Activated naive CD8-positive, alpha-beta T cell treated with anti-CD3 and anti-CD28 coated beads, Interleukin-2, amount 10 ng/mL, durations not matched to agents 7 days and 5 days (primary cell): ENCODE results near the gene GUCY1A2. TPM values are rescaled to one million over a fixed set of nuclear protein-coding genes. Genes with fewer than 3 reads are reported as not detected.
A peak's percentile ranks its signal among the peaks of the same experiment; 100 is the strongest.
"Not testable (repeated sequence)": the region's sequence is repeated elsewhere in the genome, so short reads cannot be mapped to it uniquely, and the experiment has no call there.

Experiments
- ATAC-seq: fragments of 150-1000 bp; cut with Tn5 transposase; one replicate; pipeline ENCODE4 v1.10.0; 2021; ENCODE audit warnings: low read depth, moderate library complexity
- POLR2A ChIA-PET: fragments of 350-600 bp; sonication (Branson Sonifier 250); formaldehyde crosslinking; loops from one replicate; lab custom pipeline; 2021; ENCODE audit warnings: antibody characterized with exemption; lab: Charles Lee
- DNase-seq: peaks from one replicate; pipeline ENCODE4 v3.0.0; 2021
- H3K27ac Mint-ChIP-seq: one replicate; pipeline ENCODE4 v1.8.0; 2022; ENCODE audit warnings: mild to moderate bottlenecking, mixed read lengths
- H3K27me3 Mint-ChIP-seq: one replicate; pipeline ENCODE4 v1.8.0; 2022; ENCODE audit warnings: mild to moderate bottlenecking, moderate library complexity, mixed read lengths
- H3K36me3 Mint-ChIP-seq: one replicate; pipeline ENCODE4 v1.8.0; 2021; ENCODE audit warnings: mild to moderate bottlenecking, mixed read lengths
- H3K4me1 Mint-ChIP-seq: one replicate; pipeline ENCODE4 v1.8.0; 2021; ENCODE audit warnings: mixed read lengths
- H3K4me3 Mint-ChIP-seq: one replicate; pipeline ENCODE4 v1.8.0; 2022; ENCODE audit warnings: mild to moderate bottlenecking, moderate library complexity, mixed read lengths
- H3K9me3 Mint-ChIP-seq: one replicate; pipeline ENCODE4 v1.8.0; 2021; ENCODE audit warnings: mixed read lengths
- total RNA-seq, 2 experiments: library from RNA; stranded (reverse); gene quantifications; one replicate each; pipeline ENCODE4 v1.2.3, GENCODE V29; 2021

GUCY1A2 gene, protein sequence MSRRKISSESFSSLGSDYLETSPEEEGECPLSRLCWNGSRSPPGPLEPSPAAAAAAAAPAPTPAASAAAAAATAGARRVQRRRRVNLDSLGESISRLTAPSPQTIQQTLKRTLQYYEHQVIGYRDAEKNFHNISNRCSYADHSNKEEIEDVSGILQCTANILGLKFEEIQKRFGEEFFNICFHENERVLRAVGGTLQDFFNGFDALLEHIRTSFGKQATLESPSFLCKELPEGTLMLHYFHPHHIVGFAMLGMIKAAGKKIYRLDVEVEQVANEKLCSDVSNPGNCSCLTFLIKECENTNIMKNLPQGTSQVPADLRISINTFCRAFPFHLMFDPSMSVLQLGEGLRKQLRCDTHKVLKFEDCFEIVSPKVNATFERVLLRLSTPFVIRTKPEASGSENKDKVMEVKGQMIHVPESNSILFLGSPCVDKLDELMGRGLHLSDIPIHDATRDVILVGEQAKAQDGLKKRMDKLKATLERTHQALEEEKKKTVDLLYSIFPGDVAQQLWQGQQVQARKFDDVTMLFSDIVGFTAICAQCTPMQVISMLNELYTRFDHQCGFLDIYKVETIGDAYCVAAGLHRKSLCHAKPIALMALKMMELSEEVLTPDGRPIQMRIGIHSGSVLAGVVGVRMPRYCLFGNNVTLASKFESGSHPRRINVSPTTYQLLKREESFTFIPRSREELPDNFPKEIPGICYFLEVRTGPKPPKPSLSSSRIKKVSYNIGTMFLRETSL
- not detected for total RNA-seq

DNA sequence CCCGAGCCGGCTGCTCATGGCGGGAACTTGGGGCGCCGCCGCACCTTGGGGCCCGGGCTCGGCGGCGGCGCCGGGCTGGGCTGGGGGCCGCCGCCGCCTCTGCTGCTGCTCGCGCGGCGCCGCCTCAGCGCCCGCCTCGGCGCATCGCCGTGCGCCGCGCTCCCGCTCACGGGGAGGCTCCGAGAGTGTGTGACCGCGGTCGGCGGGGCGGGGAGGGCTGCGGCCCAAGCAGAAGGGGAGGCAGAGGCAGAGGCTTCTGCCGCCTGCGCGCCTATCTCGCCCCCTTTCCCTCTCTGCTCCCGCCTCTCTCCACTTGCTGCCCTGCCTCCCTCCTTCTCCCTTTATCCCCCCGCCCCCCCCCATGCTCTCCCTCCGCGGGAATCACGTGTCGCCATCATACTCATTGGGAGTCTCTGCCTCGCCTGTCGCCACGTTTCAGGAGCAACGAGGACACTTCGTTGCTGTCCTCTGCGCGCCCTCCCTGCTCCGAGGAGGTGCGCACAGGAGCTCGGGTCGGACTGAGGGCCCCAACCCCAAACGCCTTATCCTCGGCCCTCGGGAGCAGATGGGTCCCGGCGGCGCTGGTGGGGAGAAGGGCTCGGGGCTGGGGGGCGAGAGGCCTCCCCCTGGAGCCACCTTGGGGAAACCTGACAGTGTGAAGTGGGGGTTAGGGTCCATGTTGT, at the start of gene GUCY1A2:
Gene GUCY1A2, minus strand, starts transcription at position 258 of the 683 bp plus-strand sequence. CDS start 421 bp downstream, outside the sequence.
- POLR2A ChIA-PET, result no interaction called here
- Mint-ChIP-seq H3K4me1 (peaks cover 3% of the 10 kb centered on the region), H3K36me3 (no peaks in the 10 kb centered on the region), H3K4me3 (peak within 1 kb of the TSS; percentile 61), H3K27ac (no peak within 1 kb of the TSS), H3K9me3 (no peaks in the 10 kb centered on the region), H3K27me3 (peaks cover 36% of the 10 kb centered on the region)
- ATAC-seq, result peak; percentile 36
- DNase-seq, result peak; percentile 24

DNA sequence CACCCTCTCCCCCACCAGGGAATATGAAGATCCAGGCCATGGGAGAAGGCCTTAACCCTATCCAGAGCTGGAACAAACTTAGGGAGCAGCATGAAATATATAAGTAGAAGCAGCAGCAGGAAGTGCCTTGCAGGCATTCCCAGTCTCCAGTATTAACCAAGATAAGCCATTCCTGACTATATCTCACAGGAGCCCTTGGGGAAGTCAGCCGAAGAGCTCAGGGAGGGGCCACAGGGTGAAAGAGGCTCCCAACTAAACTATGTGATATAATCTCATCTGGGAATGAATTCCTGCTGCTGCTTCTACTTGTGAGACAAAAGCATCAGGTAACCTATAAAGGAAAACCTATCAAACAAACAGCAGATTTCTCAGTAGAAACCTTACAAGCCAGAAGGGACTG, 36.1 kb upstream of the GUCY1A2 start:
- Mint-ChIP-seq H3K4me3 (no peak overlapping the region), H3K27me3 (no peaks in the 10 kb centered on the region), H3K4me1 (no peaks in the 10 kb centered on the region), H3K9me3 (peaks cover 20% of the 10 kb centered on the region), H3K36me3 (no peaks in the 10 kb centered on the region), H3K27ac (no peak overlapping the region)
- ATAC-seq, result no peak
- DNase-seq, result no peak
- POLR2A ChIA-PET, result no interaction called here

DNA sequence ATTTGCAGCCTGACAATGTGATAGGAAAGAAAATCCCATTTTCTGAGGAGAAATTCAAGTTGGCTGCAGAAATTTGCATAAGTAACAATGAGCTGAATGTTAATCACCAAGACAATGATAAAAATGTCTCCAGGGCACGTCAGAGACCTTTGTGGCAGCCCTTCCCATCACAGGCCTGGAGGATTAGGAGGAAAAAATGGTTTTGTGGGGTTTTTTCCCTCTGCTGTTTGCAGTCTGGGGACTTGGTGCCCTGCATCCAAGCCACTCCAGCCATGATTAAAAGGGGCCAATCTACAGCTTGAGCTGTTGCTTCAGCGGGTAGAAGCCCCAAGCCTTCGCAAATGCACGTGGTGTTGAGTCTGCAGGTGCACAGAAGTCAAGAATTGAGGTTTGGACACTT, 33.1 kb upstream of the GUCY1A2 start:
- H3K27me3 Mint-ChIP-seq, DNase-seq, ATAC-seq, H3K4me1 Mint-ChIP-seq, H3K27ac Mint-ChIP-seq, POLR2A ChIA-PET, H3K36me3 Mint-ChIP-seq, H3K4me3 Mint-ChIP-seq: not testable (repeated sequence)
- H3K9me3 Mint-ChIP-seq, result peaks cover 27% of the 10 kb centered on the region

DNA sequence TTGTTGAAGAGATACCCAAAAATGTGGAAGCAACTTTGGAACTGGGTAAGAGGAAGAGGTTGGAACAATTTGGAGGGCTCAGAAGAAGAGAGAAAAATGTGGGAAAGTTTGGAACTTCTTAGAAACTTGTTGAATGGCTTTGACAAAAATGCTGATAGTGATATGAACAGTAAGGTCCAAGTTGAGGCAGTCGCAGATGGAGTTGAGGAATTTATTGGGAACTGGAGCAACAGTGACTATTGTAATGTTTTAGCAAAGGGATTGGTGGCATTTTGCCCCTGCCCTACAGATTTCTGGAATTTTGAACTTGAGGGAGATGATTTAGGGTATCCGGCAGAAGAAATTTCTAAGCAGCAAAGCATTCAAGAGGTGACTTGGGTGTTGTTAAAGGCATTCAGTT, 32.6 kb upstream of the GUCY1A2 start:
- H3K4me1 Mint-ChIP-seq, H3K27me3 Mint-ChIP-seq, H3K36me3 Mint-ChIP-seq, ATAC-seq, POLR2A ChIA-PET, H3K4me3 Mint-ChIP-seq, DNase-seq, H3K27ac Mint-ChIP-seq: not testable (repeated sequence)
- H3K9me3 Mint-ChIP-seq, result peaks cover 27% of the 10 kb centered on the region

DNA sequence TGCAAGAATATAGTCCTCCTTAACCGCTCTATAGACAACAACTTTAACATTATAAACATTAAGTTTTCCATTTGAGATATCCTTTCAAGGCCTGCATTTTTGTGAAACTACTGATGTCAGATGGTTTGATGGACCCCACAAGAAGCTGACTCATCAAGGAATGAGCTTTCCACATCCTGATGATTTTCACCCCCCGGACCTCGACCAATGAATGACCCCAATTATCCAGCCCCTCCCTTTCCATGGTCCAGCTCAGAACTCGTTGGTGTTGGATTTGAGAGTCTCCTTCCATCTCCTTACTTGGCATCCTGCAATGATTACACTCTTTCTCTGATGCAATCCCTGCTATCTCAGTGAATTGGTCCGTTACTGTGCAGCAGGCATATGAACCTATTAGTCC, 31.8 kb upstream of the GUCY1A2 start:
- Mint-ChIP-seq H3K27me3 (no peaks in the 10 kb centered on the region), H3K4me1 (no peaks in the 10 kb centered on the region), H3K27ac (no peak overlapping the region), H3K36me3 (no peaks in the 10 kb centered on the region), H3K4me3 (no peak overlapping the region), H3K9me3 (peaks cover 25% of the 10 kb centered on the region)
- DNase-seq (no peak), ATAC-seq (no peak)
- POLR2A ChIA-PET, result no interaction called here

DNA sequence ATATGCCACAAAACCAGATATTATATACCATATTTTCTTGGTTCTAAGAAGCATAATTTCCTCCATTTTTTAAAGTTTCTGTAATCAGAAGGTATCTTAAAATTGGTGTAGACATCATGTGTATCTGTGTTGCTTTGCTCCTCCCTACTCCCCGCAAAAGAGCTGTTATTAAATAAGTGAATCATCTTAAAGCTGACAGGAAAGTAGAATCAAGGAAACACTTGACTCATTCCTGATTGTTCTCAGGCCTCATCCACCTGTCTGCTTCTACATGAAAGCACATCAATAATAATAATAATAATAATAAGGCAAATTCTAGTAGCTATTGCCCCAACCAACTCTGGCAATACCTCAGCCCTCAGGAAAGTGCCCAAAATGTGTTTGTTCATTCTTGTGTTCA, 26.2 kb upstream of the GUCY1A2 start:
- POLR2A ChIA-PET, result no interaction called here
- Mint-ChIP-seq H3K27me3 (no peaks in the 10 kb centered on the region), H3K27ac (no peak overlapping the region), H3K4me3 (no peak overlapping the region), H3K9me3 (peaks cover 8% of the 10 kb centered on the region), H3K36me3 (no peaks in the 10 kb centered on the region), H3K4me1 (no peaks in the 10 kb centered on the region)
- DNase-seq (no peak), ATAC-seq (no peak)

DNA sequence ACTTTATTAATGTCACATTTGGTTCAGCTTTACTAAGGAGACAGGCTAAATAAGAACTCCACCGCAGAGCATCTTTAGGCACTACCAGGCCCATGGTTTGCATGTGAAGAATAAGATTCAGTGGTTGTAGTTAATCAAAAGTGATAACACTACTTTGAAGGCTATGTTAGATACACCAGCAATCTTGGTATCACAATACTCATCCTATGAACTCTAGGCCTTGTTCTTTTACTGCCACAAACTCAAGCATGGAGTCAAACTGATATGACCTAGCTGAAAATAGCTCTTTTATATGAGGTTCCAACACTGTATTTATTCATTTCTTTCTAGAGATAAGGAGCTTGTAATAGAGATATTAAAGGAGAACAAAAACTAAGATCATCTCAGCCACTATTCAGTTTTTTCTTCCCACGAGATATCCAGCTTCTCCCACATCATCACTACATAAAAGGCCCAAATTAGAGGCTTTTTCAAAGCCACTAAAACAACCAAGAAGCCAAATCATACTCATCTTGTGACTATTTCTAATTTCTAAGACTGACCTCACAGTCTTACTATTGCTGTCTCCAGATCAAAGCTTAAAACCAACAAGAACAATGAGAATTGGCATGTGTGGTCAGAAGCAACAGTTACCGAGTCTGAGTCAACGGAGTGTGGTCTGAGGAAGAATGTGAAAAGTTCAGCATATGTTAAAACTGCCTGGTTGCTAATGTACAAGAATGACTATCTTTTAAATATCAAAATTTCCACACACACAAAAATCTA, 25.1 kb upstream of the GUCY1A2 start:
- H3K27me3 Mint-ChIP-seq, result peaks cover 2% of the 10 kb centered on the region
- no peak for DNase-seq
- POLR2A ChIA-PET, result no interaction called here
- no peak for ATAC-seq
- H3K27ac Mint-ChIP-seq, result no peak overlapping the region
- no peaks in the 10 kb centered on the region for H3K36me3 Mint-ChIP-seq
- H3K4me1 Mint-ChIP-seq, result no peaks in the 10 kb centered on the region
- H3K9me3 Mint-ChIP-seq, result peaks cover 4% of the 10 kb centered on the region
- no peak overlapping the region for H3K4me3 Mint-ChIP-seq

DNA sequence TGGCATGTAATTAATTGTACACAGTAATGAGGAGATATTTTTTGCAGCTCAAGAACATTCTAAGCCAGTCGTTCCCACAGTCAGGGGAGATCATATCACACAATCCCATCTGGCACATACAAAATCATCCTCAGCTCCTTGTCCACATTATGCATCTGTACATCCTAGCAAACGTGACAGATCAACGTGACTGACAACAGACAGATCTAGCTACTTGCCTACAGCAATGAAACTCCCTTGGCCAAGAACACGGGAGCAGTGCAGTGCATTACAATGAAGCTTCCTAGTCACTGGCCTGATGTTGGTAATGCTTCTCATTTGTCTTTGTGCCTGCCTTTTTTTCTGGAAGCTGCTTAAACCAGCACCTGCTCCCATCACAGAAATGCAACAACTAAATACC, 24.5 kb upstream of the GUCY1A2 start:
- Mint-ChIP-seq H3K36me3 (no peaks in the 10 kb centered on the region), H3K4me1 (no peaks in the 10 kb centered on the region), H3K27me3 (peaks cover 2% of the 10 kb centered on the region), H3K4me3 (no peak overlapping the region), H3K27ac (no peak overlapping the region), H3K9me3 (peaks cover 1% of the 10 kb centered on the region)
- POLR2A ChIA-PET, result no interaction called here
- no peak for DNase-seq
- no peak for ATAC-seq

DNA sequence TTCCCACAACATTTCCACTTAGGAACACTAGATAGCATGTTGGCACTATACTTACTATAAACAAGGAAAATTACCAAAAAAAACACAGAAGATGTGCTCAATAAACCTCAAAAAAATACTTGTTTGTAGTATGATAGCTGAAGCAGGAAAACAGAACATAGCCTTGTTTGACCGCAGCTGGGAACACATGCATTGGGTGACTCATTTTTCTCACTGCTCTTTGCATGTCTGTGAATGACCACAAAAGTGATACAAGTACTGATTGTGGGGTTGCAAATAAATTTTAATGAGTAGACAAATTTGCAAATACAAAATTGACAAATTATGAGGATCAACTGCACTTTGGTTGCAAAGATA, 22.8 kb upstream of the GUCY1A2 start:
- Mint-ChIP-seq H3K27me3 (peaks cover 2% of the 10 kb centered on the region), H3K36me3 (no peaks in the 10 kb centered on the region), H3K4me1 (no peaks in the 10 kb centered on the region), H3K27ac (no peak overlapping the region), H3K9me3 (no peaks in the 10 kb centered on the region), H3K4me3 (no peak overlapping the region)
- POLR2A ChIA-PET, result no interaction called here
- no peak for DNase-seq
- ATAC-seq, result no peak

DNA sequence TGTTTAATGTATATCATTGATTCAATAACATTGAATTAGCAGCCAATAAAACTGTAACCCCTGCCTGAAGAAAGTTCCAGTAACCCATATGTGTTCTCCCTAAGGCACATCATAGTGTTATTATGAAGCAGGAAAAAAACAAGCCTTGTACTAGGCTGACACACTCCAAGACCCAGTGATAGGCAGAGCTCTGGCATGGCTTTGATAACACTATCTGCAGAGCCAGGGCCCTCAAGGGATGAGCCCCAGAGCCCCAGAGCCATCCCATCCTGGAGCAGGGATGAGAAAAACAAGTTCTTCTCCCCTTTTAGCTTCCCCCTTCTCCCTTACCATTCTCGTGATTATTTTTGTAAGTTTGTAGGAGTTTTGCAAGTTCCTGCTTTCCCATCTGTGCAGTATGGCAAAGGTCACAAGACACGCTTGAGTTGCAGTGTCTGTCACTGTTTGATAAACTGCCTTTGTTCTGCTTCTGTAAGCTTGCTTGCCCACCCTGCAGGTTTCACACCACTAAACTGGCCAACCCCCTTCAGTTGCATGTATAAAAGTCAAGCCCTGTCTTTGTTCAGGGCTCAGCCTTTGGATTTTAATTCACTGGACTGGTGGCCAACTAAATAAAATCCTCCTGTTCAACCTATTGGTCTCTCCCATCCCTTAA, 22.3 kb upstream of the GUCY1A2 start:
- no peaks in the 10 kb centered on the region for H3K36me3 Mint-ChIP-seq
- no peaks in the 10 kb centered on the region for H3K9me3 Mint-ChIP-seq
- H3K27ac Mint-ChIP-seq, result no peak overlapping the region
- no peak overlapping the region for H3K4me3 Mint-ChIP-seq
- H3K4me1 Mint-ChIP-seq, result no peaks in the 10 kb centered on the region
- ATAC-seq (no peak), DNase-seq (no peak)
- peaks cover 2% of the 10 kb centered on the region for H3K27me3 Mint-ChIP-seq
- POLR2A ChIA-PET, result no interaction called here

DNA sequence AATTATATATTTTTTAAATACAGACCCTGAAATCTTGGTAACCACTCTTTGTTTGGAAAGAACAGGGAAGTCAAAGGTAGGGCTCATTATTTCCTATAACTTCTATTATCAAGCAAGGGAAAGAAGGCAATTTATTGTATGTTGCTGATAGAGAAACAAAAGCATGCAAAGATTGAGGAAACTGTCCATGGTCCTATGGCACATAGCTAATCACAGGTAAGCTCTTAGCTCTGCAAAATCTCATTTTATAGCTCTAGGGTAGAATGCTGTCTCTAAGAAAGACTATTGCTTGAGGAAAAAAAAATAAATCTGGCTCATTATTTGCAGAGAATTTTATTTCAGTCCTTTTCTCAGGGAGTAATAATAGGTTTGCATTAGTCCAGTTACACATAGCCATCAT, 7.4 kb upstream of the GUCY1A2 start:
- H3K36me3 Mint-ChIP-seq, result no peaks in the 10 kb centered on the region
- H3K4me3 Mint-ChIP-seq, result no peak overlapping the region
- no peak for DNase-seq
- no peak overlapping the region for H3K27ac Mint-ChIP-seq
- H3K4me1 Mint-ChIP-seq, result no peaks in the 10 kb centered on the region
- no peak for ATAC-seq
- peaks cover 5% of the 10 kb centered on the region for H3K27me3 Mint-ChIP-seq
- H3K9me3 Mint-ChIP-seq, result no peaks in the 10 kb centered on the region
- POLR2A ChIA-PET, result no interaction called here

DNA sequence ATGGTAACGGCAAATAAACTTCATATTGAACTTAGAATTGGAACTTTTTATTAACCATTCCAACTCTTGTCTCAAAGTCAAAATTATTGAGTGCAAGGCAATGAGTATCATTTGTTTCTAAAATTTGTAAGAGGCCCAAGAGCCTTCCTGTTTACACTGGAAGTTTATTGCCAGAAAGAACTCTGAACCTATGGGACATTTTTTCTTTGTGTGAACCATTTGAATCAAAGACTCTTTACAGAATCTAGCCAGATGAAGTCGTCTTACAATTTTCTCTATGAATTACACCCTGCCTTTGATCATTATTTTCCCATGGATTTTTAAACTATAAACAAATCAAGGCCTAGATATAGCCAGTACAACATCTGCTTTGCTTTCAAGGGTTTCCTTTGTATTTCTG, 2.3 kb upstream of the GUCY1A2 start:
- H3K4me1 Mint-ChIP-seq, result peaks cover 3% of the 10 kb centered on the region
- POLR2A ChIA-PET, result no interaction called here
- no peaks in the 10 kb centered on the region for H3K36me3 Mint-ChIP-seq
- no peaks in the 10 kb centered on the region for H3K9me3 Mint-ChIP-seq
- H3K27me3 Mint-ChIP-seq, result peaks cover 34% of the 10 kb centered on the region
- DNase-seq (no peak), ATAC-seq (no peak)
- H3K4me3 Mint-ChIP-seq, result no peak overlapping the region
- H3K27ac Mint-ChIP-seq, result no peak overlapping the region
